SK-N-SH (cell line): ENCODE results near the gene AKAP12. TPM values are rescaled to one million over a fixed set of nuclear protein-coding genes. Genes with fewer than 3 reads are reported as not detected.

Experiments used
- CTCF ChIA-PET: fragments of 300-600, 350-600 bp; formaldehyde crosslinking; extraction: SDS; loops from one replicate; lab custom pipeline; 2021; lab: Yijun Ruan, JAX
- POLR2A ChIA-PET: fragments of 350-600 bp; sonication (Branson Sonifier 250); formaldehyde crosslinking; extraction: SDS; loops from one replicate; lab custom pipeline; 2020; ENCODE audit warnings: antibody characterized with exemption, inconsistent platforms; lab: Yijun Ruan, JAX
- DNase-seq: peaks from one replicate; pipeline ENCODE4 v3.0.0; 2012
- H2AFZ ChIP-seq: fragments of 200-600 bp; sonication (generic); 2 replicates; pipeline ENCODE4 v1.8.1; 2016; ENCODE audit warnings: antibody characterized with exemption, mild to moderate bottlenecking, low read depth
- H3F3A ChIP-seq: fragments of 200-600 bp; sonication (generic); replicated peaks from 2 replicates; pipeline ENCODE3; 2016; ENCODE audit warnings: antibody characterized with exemption, mild to moderate bottlenecking; ENCODE audit not compliant: insufficient read depth
- H3K27ac ChIP-seq, 2 experiments: fragments of 200-500 bp in 1 of 2; fragments of 200-600 bp in 1 of 2; sonication (Bioruptor generic) in 1 of 2; sonication (generic), shearing (Covaris generic) in 1 of 2; 2 replicates each; pipeline versions ENCODE4 v1.5.1 to v1.6.1; 2014 to 2016; ENCODE audit warnings: low read depth in 2 of 2, inconsistent platforms in 1 of 2, low read length in 1 of 2, mild to moderate bottlenecking in 1 of 2, mixed read lengths in 1 of 2
- H3K27me3 ChIP-seq: fragments of 200-600 bp; sonication (generic), shearing (Covaris generic); 2 replicates; pipeline ENCODE4 v1.6.1; 2016; ENCODE audit warnings: mixed run types; ENCODE audit not compliant: insufficient read depth
- H3K36me3 ChIP-seq, 2 experiments: fragments of 200-500 bp in 1 of 2; fragments of 200-600 bp in 1 of 2; sonication (Bioruptor generic) in 1 of 2; sonication (generic) in 1 of 2; replicated peaks in 1 of 2; 2 replicates each; pipeline versions ENCODE3 to v1.5.1; 2014 to 2016; ENCODE audit warnings: low read length in 1 of 2, mild to moderate bottlenecking in 1 of 2; ENCODE audit not compliant: insufficient read depth in 2 of 2, control insufficient read depth in 1 of 2
- H3K4me1 ChIP-seq, 2 experiments: fragments of 200-500 bp in 1 of 2; fragments of 200-600 bp in 1 of 2; sonication (Bioruptor generic) in 1 of 2; sonication (generic), shearing (Covaris generic) in 1 of 2; 2 replicates each; pipeline versions ENCODE4 v1.5.1 to v1.6.1; 2014 to 2016; ENCODE audit warnings: low read depth in 1 of 2, low read length in 1 of 2, mixed run types in 1 of 2; ENCODE audit not compliant: insufficient read depth in 2 of 2, control insufficient read depth in 1 of 2
- H3K4me2 ChIP-seq: fragments of 200-600 bp; sonication (generic), shearing (Covaris generic); 2 replicates; pipeline ENCODE4 v1.6.1; 2017; ENCODE audit warnings: mixed run types
- H3K4me3 ChIP-seq, 2 experiments: fragments of 200-500 bp in 1 of 2; fragments of 200-600 bp in 1 of 2; sonication (Bioruptor generic) in 1 of 2; sonication (generic), shearing (Covaris generic) in 1 of 2; 2 replicates each; pipeline versions ENCODE4 v1.5.1 to v1.8.1; 2014 to 2016; ENCODE audit warnings: low read depth in 2 of 2, inconsistent platforms in 1 of 2, low read length in 1 of 2, mild to moderate bottlenecking in 1 of 2, mixed read lengths in 1 of 2, moderate library complexity in 1 of 2
- H3K79me2 ChIP-seq: fragments of 200-600 bp; sonication (generic); 2 replicates; pipeline ENCODE4 v1.8.1; 2017; ENCODE audit warnings: mild to moderate bottlenecking; ENCODE audit not compliant: insufficient read depth
- H3K9ac ChIP-seq: fragments of 200-600 bp; sonication (generic); 2 replicates; pipeline ENCODE4 v1.6.1; 2017; ENCODE audit warnings: mixed run types
- H3K9me2 ChIP-seq: fragments of 200-600 bp; sonication (generic); 2 replicates; pipeline ENCODE4 v1.6.1; 2017; ENCODE audit warnings: mixed run types
- H3K9me3 ChIP-seq: fragments of 200-600 bp; sonication (generic); 2 replicates; pipeline ENCODE4 v1.6.1; 2017; ENCODE audit warnings: mixed run types, mild to moderate bottlenecking, moderate library complexity
- H4K20me1 ChIP-seq: fragments of 200-600 bp; sonication (generic); 2 replicates; pipeline ENCODE4 v1.6.1; 2017; ENCODE audit warnings: mild to moderate bottlenecking, mixed run types; ENCODE audit not compliant: insufficient read depth
- EZH2phosphoT487 ChIP-seq: fragments of 200-600 bp; sonication (generic); IDR thresholded peaks from 2 replicates; pipeline ENCODE4 v1.6.1; 2017; ENCODE audit warnings: low read depth, mixed run types, mild to moderate bottlenecking, antibody characterized with exemption, moderate library complexity, borderline replicate concordance
- GATA2 ChIP-seq: sonication (generic); formaldehyde crosslinking; IDR thresholded peaks from 2 replicates; pipeline ENCODE4 v1.5.0; 2020; ENCODE audit warnings: mild to moderate bottlenecking, missing genetic modification reagents
- POLR2AphosphoS5 ChIP-seq: IDR thresholded peaks from 2 replicates; pipeline ENCODE4 v1.6.1; 2012; ENCODE audit warnings: low read depth, low read length
- SIN3A ChIP-seq: IDR thresholded peaks from 2 replicates; pipeline ENCODE4 v1.6.1; 2012; ENCODE audit warnings: low read depth, mild to moderate bottlenecking, low read length, moderate library complexity, borderline replicate concordance
- WGBS: methylation state at CpG from one replicate; pipeline ENCODE4 v1.1.6; 2017; ENCODE audit warnings: low lambda C conversion rate; 5-methylcytosine and 5-hydroxymethylcytosine counted together
- polyA plus RNA-seq, 3 experiments: library from polyadenylated mRNA; depleted of rRNA; stranded (reverse); fragments of >200 nt; gene quantifications; 2 replicates each; pipeline ENCODE4 v1.2.3, GENCODE V29; 2012
- TF ChIP-seq, protein P1 (sequence below): fragments of 150-350 bp; IDR thresholded peaks from 2 replicates; pipeline ENCODE4 v1.6.1; 2016; ENCODE audit warnings: mild to moderate bottlenecking, low read depth, low read length
- TF ChIP-seq, protein P2 (sequence below): fragments of 150-350 bp; IDR thresholded peaks from 2 replicates; pipeline ENCODE4 v1.6.1; 2017; ENCODE audit warnings: antibody characterized with exemption, low read length, low read depth, borderline replicate concordance
- TF ChIP-seq, protein P3 (sequence below): IDR thresholded peaks from 2 replicates; pipeline ENCODE4 v1.6.1; 2012; ENCODE audit warnings: mild to moderate bottlenecking, low read depth, low read length, moderate library complexity
- TF ChIP-seq, protein P4 (sequence below): IDR thresholded peaks from 2 replicates; pipeline ENCODE4 v1.4.0; 2012; ENCODE audit warnings: low read depth, borderline replicate concordance
- TF ChIP-seq, protein P5 (sequence below): IDR thresholded peaks from 2 replicates; pipeline ENCODE4; 2012

Gene AKAP12
- polyA plus RNA-seq, 1 of the 3 experiments (the other 2 are of a cell fraction): 46.5 TPM

DNA sequence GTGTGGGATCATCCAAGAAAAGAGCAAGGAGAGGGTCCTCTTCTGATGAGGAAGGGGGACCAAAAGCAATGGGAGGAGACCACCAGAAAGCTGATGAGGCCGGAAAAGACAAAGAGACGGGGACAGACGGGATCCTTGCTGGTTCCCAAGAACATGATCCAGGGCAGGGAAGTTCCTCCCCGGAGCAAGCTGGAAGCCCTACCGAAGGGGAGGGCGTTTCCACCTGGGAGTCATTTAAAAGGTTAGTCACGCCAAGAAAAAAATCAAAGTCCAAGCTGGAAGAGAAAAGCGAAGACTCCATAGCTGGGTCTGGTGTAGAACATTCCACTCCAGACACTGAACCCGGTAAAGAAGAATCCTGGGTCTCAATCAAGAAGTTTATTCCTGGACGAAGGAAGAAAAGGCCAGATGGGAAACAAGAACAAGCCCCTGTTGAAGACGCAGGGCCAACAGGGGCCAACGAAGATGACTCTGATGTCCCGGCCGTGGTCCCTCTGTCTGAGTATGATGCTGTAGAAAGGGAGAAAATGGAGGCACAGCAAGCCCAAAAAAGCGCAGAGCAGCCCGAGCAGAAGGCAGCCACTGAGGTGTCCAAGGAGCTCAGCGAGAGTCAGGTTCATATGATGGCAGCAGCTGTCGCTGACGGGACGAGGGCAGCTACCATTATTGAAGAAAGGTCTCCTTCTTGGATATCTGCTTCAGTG, 110.8 kb downstream of the AKAP12 start:
- H3K79me2 ChIP-seq: peaks cover 24% of the 10 kb centered on the region
- peaks cover 4% of the 10 kb centered on the region for H3F3A ChIP-seq
- no peaks in the 10 kb centered on the region for H4K20me1 ChIP-seq
- no peak overlapping the region for H3K9ac ChIP-seq
- POLR2A ChIA-PET: no interaction called here
- H3K9me3 ChIP-seq: no peaks in the 10 kb centered on the region
- TF ChIP-seq POLR2AphosphoS5: no peak
- TF ChIP-seq GATA2: no peak
- TF ChIP-seq, protein P1, sequence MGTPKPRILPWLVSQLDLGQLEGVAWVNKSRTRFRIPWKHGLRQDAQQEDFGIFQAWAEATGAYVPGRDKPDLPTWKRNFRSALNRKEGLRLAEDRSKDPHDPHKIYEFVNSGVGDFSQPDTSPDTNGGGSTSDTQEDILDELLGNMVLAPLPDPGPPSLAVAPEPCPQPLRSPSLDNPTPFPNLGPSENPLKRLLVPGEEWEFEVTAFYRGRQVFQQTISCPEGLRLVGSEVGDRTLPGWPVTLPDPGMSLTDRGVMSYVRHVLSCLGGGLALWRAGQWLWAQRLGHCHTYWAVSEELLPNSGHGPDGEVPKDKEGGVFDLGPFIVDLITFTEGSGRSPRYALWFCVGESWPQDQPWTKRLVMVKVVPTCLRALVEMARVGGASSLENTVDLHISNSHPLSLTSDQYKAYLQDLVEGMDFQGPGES: no peak
- TF ChIP-seq SIN3A: no peak
- TF ChIP-seq, protein P2, sequence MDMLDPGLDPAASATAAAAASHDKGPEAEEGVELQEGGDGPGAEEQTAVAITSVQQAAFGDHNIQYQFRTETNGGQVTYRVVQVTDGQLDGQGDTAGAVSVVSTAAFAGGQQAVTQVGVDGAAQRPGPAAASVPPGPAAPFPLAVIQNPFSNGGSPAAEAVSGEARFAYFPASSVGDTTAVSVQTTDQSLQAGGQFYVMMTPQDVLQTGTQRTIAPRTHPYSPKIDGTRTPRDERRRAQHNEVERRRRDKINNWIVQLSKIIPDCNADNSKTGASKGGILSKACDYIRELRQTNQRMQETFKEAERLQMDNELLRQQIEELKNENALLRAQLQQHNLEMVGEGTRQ: no peak
- TF ChIP-seq, protein P3, sequence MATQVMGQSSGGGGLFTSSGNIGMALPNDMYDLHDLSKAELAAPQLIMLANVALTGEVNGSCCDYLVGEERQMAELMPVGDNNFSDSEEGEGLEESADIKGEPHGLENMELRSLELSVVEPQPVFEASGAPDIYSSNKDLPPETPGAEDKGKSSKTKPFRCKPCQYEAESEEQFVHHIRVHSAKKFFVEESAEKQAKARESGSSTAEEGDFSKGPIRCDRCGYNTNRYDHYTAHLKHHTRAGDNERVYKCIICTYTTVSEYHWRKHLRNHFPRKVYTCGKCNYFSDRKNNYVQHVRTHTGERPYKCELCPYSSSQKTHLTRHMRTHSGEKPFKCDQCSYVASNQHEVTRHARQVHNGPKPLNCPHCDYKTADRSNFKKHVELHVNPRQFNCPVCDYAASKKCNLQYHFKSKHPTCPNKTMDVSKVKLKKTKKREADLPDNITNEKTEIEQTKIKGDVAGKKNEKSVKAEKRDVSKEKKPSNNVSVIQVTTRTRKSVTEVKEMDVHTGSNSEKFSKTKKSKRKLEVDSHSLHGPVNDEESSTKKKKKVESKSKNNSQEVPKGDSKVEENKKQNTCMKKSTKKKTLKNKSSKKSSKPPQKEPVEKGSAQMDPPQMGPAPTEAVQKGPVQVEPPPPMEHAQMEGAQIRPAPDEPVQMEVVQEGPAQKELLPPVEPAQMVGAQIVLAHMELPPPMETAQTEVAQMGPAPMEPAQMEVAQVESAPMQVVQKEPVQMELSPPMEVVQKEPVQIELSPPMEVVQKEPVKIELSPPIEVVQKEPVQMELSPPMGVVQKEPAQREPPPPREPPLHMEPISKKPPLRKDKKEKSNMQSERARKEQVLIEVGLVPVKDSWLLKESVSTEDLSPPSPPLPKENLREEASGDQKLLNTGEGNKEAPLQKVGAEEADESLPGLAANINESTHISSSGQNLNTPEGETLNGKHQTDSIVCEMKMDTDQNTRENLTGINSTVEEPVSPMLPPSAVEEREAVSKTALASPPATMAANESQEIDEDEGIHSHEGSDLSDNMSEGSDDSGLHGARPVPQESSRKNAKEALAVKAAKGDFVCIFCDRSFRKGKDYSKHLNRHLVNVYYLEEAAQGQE: no peak
- TF ChIP-seq, protein P4, sequence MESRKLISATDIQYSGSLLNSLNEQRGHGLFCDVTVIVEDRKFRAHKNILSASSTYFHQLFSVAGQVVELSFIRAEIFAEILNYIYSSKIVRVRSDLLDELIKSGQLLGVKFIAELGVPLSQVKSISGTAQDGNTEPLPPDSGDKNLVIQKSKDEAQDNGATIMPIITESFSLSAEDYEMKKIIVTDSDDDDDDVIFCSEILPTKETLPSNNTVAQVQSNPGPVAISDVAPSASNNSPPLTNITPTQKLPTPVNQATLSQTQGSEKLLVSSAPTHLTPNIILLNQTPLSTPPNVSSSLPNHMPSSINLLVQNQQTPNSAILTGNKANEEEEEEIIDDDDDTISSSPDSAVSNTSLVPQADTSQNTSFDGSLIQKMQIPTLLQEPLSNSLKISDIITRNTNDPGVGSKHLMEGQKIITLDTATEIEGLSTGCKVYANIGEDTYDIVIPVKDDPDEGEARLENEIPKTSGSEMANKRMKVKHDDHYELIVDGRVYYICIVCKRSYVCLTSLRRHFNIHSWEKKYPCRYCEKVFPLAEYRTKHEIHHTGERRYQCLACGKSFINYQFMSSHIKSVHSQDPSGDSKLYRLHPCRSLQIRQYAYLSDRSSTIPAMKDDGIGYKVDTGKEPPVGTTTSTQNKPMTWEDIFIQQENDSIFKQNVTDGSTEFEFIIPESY: no peak
- TF ChIP-seq, protein P5, sequence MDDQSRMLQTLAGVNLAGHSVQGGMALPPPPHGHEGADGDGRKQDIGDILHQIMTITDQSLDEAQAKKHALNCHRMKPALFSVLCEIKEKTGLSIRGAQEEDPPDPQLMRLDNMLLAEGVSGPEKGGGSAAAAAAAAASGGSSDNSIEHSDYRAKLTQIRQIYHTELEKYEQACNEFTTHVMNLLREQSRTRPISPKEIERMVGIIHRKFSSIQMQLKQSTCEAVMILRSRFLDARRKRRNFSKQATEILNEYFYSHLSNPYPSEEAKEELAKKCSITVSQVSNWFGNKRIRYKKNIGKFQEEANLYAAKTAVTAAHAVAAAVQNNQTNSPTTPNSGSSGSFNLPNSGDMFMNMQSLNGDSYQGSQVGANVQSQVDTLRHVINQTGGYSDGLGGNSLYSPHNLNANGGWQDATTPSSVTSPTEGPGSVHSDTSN: no peak
- no peak for TF ChIP-seq EZH2phosphoT487
- TF ChIP-seq, all 33 proteins: peak for 0
- H3K27me3 ChIP-seq: no peaks in the 10 kb centered on the region
- H2AFZ ChIP-seq: no peak overlapping the region
- peaks cover under 1 to 17% of the 10 kb centered on the region in 2 experiments for H3K36me3 ChIP-seq
- 94% methylated on average over 20 of the region's 20 CpGs for WGBS
- no peaks in the 10 kb centered on the region for H3K4me1 ChIP-seq
- H3K27ac ChIP-seq: no peak overlapping the region
- DNase-seq: no peak
- no peak overlapping the region for H3K4me3 ChIP-seq
- no peaks in the 10 kb centered on the region for H3K9me2 ChIP-seq
- CTCF ChIA-PET: interaction anchor here (1.5 to 1.7 kb wide), 3 partner anchors 26 to 459 kb away, joined by 5 to 7 read pairs (median 5); no protein-coding TSS in a partner anchor
- H3K4me2 ChIP-seq: no peak overlapping the region
